NCI-H1694 (cell line): Measurements from ENCODE around the gene TMEM184A.

Source experiments
- DNase-seq: peaks from one replicate; lab custom pipeline; 2025; lab: John Stamatoyannopoulos, UW

Gene TMEM184A

GRCh38 chr7:1501487-1502270 lies 54.3 kb downstream of the TMEM184A start:
- DNase-seq: no peak

GRCh38 chr7:1500064-1500807 lies 55.8 kb downstream of the TMEM184A start:
- DNase-seq: no peak

GRCh38 chr7:1499367-1500029 lies 56.5 kb downstream of the TMEM184A start:
- DNase-seq: no peak

- no peak for DNase-seq
Measured at GRCh38 chr7:1498370-1499305, 57.4 kb downstream of the TMEM184A start.

- DNase-seq: no peak
Measured at GRCh38 chr7:1497293-1497927, 58.6 kb downstream of the TMEM184A start.

- no peak for DNase-seq
Measured at GRCh38 chr7:1496531-1497292, 59.3 kb downstream of the TMEM184A start.

- no peak for DNase-seq
Measured at GRCh38 chr7:1495564-1496242, 60.3 kb downstream of the TMEM184A start.

- no peak for DNase-seq
Measured at GRCh38 chr7:1494866-1495563, 61.0 kb downstream of the TMEM184A start.

- DNase-seq: no peak
Measured at GRCh38 chr7:1494447-1494846, 61.6 kb downstream of the TMEM184A start.

GRCh38 chr7:1493571-1493970 lies 62.4 kb downstream of the TMEM184A start:
- DNase-seq: no peak

- no peak for DNase-seq
Measured at GRCh38 chr7:1493129-1493528, 62.9 kb downstream of the TMEM184A start.

- no peak for DNase-seq
Measured at GRCh38 chr7:1492640-1493039, 63.4 kb downstream of the TMEM184A start.
